ENCODE data around the gene CEP68.

DNA sequence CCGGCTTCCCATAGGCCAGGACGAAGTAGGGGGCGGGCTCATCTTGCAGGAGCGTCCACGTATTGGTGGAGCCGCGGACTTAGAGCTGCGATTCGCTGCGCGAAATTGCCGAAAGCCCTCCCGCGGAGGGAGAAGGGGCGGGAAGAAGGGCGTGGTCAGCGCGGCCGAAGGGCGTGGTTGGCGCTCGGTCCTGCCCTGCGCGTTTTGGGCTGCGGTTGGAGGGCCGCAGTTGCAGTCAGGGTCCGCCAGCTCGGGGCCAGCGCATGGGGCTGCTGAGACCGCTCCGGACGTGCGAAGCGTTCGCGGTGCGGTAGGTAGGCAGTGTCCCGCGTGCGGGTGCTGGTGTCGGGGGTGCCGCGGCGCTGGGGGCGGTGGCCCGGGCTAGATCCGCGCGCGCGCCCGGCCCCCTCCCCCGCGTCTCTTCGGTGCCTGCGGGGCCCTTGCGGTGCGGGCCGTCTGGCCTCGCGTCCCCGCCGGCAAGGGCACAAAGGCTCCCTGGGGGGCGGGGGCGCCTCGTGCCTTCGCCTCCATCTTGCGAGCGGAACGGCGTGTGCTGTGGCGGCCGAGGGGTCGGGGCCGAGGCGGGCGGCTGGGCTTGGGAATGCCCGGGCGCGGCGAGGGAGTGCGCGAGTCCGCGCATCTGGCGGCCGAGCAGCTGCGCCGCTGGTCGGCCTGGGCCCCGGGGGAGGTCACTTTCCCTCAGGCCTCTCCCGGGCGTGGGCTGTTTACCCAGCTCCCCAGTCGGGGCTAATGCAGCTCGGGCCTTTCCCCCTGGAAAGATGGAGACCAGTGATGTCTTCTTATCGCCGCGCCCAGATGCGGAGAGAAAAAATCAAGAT lies at the start of gene CEP68:
- TF ChIP-seq, protein P1, sequence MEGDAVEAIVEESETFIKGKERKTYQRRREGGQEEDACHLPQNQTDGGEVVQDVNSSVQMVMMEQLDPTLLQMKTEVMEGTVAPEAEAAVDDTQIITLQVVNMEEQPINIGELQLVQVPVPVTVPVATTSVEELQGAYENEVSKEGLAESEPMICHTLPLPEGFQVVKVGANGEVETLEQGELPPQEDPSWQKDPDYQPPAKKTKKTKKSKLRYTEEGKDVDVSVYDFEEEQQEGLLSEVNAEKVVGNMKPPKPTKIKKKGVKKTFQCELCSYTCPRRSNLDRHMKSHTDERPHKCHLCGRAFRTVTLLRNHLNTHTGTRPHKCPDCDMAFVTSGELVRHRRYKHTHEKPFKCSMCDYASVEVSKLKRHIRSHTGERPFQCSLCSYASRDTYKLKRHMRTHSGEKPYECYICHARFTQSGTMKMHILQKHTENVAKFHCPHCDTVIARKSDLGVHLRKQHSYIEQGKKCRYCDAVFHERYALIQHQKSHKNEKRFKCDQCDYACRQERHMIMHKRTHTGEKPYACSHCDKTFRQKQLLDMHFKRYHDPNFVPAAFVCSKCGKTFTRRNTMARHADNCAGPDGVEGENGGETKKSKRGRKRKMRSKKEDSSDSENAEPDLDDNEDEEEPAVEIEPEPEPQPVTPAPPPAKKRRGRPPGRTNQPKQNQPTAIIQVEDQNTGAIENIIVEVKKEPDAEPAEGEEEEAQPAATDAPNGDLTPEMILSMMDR (IDR thresholded peaks at IDR 0.05), result no peak
- peak; percentile 39 to 96 for TF ChIP-seq POLR2A (IDR thresholded peaks at IDR 0.05)

All from heart left ventricle (tissue), 13 donors.